Superior temporal gyrus (tissue), 1 donor: ENCODE measurements around the gene COL21A1.

Experiments
- DNase-seq: peaks from one replicate; pipeline ENCODE4 v3.0.0-alpha.2; 2016; ENCODE audit errors: extremely low spot score

The COL21A1 gene

GRCh38 chr6:56009636-56010035, 237.7 kb downstream of the COL21A1 start:
- no peak for DNase-seq
